AG08395 (cell line): Measurements from ENCODE around the gene KANK2.
"Not testable (repeated sequence)": the region's sequence is repeated elsewhere in the genome, so short reads cannot be mapped to it uniquely, and the experiment has no call there.

Experiments
- DNase-seq: peaks from one replicate; pipeline ENCODE4 v3.0.0; 2012; ENCODE audit warnings: mixed read lengths, low spot score

KANK2 gene

DNA sequence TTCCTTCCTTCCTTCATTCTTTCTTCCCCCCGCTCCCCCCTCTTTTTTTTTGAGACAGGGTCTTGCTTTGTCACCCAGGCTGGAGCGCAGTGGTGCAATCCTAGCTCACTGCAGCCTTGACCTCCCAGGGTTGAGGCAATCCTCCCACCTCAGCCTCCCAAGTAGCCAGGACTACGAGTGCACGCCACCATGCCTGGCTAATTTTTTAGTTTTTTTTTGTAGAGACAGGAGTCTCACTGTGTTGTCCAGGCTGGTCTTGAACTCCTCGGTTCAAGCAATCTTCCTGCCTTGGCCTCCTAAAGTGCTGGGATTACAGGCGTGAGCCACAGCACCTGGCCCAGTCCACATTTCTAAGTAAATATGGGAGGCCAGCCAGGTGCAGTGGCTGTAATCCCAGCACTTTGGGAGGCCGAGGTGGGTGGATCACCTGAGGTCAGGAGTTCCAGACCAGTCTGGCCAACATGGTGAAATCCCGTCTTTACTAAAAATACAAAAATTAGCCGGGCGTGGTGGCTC, 57.3 kb downstream of the KANK2 start:
- not testable (repeated sequence) for DNase-seq

GRCh38 chr19:11138601-11139300, 58.6 kb downstream of the KANK2 start:
- DNase-seq: peak; percentile 78

- peak; percentile 88 for DNase-seq
These were observed 59.6 kb downstream of the KANK2 start for GRCh38 chr19:11137542-11138384.

DNA sequence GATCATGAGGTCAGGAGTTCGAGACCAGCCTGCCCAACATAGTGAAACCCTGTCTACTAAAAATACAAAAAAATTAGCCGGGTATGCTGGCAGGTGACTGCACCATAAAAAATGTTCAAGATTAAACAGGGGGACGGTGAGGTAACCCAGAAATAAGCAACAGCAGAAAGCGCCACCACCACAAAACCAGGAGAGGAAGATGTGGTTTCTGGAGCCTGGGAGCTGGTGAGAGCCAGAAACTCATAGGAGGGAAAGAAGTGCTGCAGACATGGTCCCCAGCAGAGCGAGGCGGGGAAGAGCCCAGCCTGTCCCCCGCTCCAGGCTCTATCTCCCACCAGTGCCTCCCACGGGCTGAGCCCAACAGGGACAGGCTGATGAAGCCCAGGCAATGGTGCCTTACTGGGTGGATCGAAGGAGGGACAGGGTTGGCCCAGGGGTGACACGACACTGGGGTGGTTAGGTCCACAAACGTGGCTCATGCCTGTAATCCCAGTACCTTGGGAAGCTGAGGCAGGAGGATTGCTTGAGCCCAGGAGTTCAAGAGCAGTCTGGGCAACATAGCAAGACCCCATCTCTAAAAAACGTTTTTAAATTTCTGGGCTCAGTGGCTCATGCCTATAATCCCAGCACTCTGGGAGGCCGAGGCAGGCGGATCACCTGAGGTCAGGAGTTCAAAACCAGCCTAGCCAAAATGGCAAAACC, 60.8 kb downstream of the KANK2 start:
- no peak for DNase-seq

GRCh38 chr19:11131471-11131870, 65.9 kb downstream of the KANK2 start:
- DNase-seq: no peak

- peak; percentile 85 for DNase-seq
These were observed 66.4 kb downstream of the KANK2 start for GRCh38 chr19:11130824-11131455.

DNA sequence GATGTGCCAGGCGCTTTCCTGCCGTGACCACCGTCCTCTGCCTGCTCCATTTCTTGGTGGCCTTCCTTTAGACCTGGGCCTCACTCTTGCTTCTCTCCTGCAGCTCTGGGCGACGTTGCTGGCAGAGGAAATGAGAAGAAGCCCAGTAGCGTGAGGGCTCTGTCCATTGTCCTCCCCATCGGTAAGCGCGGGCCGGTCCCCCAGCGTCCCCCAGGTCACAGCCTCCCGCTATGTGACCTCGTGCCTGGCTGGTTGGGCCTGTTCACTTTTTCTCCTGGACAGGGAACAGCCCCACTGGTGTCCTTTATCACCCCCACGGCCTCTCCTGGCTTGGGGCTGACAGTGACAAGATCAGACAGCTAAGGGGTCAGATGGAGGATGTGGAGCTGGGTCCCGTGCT, 69.4 kb downstream of the KANK2 start:
- DNase-seq: no peak

GRCh38 chr19:11125994-11126685, 71.2 kb downstream of the KANK2 start:
- peak; percentile 71 for DNase-seq

- not testable (repeated sequence) for DNase-seq
These were observed 73.2 kb downstream of the KANK2 start for GRCh38 chr19:11124157-11124556.

DNA sequence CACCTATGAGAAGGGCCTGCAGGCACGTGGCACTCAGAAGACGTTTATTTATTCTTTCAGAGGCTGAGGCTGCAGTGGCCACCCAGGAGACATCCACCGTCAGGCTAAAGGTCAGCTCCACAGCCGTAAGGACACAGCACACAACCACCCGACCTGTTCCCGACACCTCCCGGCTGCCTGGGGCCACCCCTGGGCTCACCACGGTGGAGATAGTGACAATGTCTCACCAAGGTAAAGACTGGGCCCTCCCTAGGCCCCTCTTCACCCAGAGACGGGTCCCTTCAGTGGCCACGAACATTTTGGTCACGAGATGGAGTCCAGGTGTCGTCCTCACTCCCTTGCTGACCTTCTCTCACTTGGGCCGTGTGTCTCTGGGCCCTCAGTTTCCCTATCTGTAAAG, 74.2 kb downstream of the KANK2 start:
- DNase-seq: no peak

DNA sequence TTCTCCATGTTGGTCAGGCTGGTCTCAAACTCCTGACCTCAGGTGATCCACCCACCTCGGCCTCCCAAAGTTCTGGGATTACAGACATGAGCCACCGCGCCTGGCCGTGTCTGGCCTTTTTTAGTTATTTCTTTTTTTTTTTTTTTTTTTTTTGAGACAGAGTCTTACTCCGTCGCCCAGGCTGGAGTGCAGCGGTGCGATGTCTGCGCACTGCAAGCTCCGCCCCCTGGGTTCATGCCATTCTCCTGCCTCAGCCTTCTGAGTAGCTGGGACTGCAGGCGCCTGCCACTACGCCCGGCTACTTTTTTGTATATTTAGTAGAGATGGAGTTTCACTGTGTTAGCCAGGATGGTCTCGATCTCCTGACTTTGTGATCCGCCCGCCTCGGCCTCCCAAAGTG, 75.4 kb downstream of the KANK2 start:
- DNase-seq: not testable (repeated sequence)

DNA sequence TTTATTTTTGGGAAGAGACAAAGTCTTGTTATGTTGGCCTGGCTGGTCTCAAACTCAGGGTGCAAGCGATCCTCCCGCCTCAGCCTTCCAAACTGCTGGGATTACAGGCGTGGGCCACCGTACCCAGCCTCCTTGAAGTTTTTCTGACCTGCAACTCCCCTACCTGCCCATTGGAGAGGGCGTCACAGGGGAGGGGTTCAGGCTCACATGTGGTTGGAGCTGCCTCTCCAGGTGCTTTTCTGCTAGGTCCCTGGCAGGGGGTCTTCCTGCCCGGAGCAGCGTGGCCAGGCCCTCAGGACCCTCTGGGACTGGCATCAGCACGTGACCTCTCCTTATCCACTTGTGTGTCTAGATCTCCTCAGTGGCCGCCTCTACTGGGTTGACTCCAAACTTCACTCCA, 80.8 kb downstream of the KANK2 start:
- no peak for DNase-seq

DNA sequence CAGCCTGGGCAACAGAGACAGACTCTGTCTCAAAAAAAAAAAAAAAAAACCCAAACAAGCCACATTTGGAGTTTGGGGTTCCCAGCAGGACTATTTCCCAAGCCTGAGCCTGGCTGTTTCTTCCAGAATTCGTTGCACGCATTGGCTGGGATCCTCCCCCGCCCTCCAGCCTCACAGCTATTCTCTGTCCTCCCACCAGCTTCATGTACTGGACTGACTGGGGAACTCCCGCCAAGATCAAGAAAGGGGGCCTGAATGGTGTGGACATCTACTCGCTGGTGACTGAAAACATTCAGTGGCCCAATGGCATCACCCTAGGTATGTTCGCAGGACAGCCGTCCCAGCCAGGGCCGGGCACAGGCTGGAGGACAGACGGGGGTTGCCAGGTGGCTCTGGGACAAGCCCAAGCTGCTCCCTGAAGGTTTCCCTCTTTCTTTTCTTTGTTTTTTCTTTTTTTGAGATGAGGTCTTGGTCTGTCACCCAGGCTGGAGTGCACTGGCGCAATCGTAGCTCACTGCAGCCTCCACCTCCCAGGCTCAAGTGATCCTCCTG, 81.4 kb downstream of the KANK2 start:
- no peak for DNase-seq

DNA sequence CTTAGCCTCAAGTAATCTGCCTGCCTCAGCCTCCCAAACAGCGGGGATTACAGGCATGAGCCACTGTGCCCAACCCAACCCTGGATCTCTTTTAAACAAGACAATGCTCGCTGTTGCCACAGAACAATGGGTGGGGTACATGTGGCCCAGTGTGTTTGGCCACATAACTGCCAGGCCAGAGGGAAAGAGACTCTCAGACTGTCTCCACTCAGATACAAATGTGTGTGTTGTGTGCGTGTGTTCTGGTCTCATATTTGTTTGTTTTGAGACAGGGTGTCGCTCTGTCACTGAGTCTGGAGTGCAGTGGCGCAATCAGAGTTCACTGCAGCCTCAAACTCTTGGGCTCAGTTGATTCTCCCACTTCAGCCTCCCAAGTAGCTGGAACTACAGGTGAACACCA, 82.3 kb downstream of the KANK2 start:
- no peak for DNase-seq
